NB4 (cell line): ENCODE results near the gene ADGRF4.

Source experiments
- MYC ChIP-seq: IDR thresholded peaks from 2 replicates; pipeline ENCODE4 v1.6.1; 2011; ENCODE audit warnings: low read depth, low read length
- POLR2A ChIP-seq: IDR thresholded peaks from 2 replicates; pipeline ENCODE4 v1.6.1; 2011; ENCODE audit warnings: mild to moderate bottlenecking; ENCODE audit not compliant: insufficient read length; ENCODE audit errors: extremely low read depth
- TF ChIP-seq, protein P1 (sequence below): IDR thresholded peaks from one replicate; pipeline ENCODE4 v1.5.1; 2012; ENCODE audit warnings: low read depth, low read length
- TF ChIP-seq, protein P2 (sequence below): IDR thresholded peaks from 2 replicates; pipeline ENCODE4 v1.6.1; 2011; ENCODE audit warnings: low read depth, low read length

DNA sequence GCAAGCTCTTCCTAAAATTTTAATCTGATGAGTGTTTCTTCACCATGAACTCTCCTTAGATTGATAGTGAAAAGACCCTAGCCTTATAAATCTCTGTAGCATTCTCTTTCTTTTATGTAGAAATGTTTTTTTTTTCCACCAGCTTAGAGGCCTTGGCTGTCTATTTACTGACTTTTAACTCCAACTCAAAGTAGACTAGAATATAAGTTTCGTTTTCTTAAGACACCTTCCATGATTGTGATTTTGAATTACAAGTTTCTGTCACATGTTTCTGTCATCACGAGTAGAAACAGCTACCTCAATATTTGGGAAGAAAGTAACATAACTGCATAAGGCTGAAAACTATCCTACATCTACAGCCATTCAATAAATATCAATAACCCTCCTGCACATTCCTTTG, 17.8 kb downstream of the ADGRF4 start:
- TF ChIP-seq POLR2A (no peak), MYC (no peak)
- TF ChIP-seq, protein P1, sequence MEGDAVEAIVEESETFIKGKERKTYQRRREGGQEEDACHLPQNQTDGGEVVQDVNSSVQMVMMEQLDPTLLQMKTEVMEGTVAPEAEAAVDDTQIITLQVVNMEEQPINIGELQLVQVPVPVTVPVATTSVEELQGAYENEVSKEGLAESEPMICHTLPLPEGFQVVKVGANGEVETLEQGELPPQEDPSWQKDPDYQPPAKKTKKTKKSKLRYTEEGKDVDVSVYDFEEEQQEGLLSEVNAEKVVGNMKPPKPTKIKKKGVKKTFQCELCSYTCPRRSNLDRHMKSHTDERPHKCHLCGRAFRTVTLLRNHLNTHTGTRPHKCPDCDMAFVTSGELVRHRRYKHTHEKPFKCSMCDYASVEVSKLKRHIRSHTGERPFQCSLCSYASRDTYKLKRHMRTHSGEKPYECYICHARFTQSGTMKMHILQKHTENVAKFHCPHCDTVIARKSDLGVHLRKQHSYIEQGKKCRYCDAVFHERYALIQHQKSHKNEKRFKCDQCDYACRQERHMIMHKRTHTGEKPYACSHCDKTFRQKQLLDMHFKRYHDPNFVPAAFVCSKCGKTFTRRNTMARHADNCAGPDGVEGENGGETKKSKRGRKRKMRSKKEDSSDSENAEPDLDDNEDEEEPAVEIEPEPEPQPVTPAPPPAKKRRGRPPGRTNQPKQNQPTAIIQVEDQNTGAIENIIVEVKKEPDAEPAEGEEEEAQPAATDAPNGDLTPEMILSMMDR = no peak
- TF ChIP-seq, protein P2, sequence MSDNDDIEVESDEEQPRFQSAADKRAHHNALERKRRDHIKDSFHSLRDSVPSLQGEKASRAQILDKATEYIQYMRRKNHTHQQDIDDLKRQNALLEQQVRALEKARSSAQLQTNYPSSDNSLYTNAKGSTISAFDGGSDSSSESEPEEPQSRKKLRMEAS = no peak
